Right lobe of liver (tissue), 4 donors: ENCODE results near the gene TBCD.

Source experiments
- POLR2A ChIP-seq: fragments of 450-650 bp; IDR thresholded peaks from one replicate; pipeline ENCODE4 v1.6.1; 2017; ENCODE audit warnings: antibody characterized with exemption, mild to moderate bottlenecking
- TF ChIP-seq, protein P1 (sequence below), 4 donors: fragments of 200-600 bp in 3 of 4; fragments of 450-650 bp in 1 of 4; IDR thresholded peaks; one replicate each; pipeline versions ENCODE4 v1.5.1 to v1.8.0; 2016 to 2022; ENCODE audit warnings: antibody characterized with exemption in 4 of 4, mild to moderate bottlenecking in 2 of 4
- donor health status: DM: no; HTN: no; CAD: no.
- donor health status: DM: no; HTN: no; CAD: no.
- donor health status: DM: no; HTN: yes; CAD: no.

DNA sequence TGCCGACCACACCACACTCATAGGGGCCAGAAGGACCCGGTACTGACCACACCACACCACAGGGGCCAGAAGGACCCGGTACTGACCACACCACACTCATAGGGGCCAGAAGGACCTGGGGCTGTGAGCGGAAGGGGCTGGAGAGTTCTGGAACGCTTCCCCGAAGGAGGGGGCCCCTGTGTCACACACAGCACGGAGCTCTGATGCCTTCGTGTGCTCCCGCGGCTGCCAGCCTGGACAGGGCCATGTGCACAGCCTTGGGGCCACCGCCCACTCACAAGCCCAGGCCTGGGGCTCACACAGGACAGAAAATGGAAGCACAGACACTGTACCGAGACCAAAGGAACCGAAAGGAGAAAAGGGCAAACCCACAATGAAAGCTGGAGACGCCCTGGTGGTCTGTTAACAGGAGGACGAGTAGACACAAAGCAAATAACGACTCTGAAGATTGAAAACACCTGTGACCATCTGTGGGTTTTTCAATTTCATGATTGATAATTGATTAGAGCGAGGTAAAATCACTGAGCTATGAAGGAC is 221.0 kb downstream of the TBCD start:
- TF ChIP-seq, protein P1, sequence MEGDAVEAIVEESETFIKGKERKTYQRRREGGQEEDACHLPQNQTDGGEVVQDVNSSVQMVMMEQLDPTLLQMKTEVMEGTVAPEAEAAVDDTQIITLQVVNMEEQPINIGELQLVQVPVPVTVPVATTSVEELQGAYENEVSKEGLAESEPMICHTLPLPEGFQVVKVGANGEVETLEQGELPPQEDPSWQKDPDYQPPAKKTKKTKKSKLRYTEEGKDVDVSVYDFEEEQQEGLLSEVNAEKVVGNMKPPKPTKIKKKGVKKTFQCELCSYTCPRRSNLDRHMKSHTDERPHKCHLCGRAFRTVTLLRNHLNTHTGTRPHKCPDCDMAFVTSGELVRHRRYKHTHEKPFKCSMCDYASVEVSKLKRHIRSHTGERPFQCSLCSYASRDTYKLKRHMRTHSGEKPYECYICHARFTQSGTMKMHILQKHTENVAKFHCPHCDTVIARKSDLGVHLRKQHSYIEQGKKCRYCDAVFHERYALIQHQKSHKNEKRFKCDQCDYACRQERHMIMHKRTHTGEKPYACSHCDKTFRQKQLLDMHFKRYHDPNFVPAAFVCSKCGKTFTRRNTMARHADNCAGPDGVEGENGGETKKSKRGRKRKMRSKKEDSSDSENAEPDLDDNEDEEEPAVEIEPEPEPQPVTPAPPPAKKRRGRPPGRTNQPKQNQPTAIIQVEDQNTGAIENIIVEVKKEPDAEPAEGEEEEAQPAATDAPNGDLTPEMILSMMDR (IDR thresholded peaks at IDR 0.05) = no peak
- no peak for TF ChIP-seq POLR2A
